GM19372 (cell line): ENCODE measurements around the gene UCHL3.
"Not testable (repeated sequence)": the region's sequence is repeated elsewhere in the genome, so short reads cannot be mapped to it uniquely, and the experiment has no call there.

Experiments used
- ATAC-seq: cut with Tn5 transposase; IDR thresholded peaks from one replicate; pipeline ENCODE4 v1.9.1; 2021; ENCODE audit warnings: mild to moderate bottlenecking, low read depth, moderate library complexity; ENCODE audit not compliant: unreplicated experiment

The UCHL3 gene

DNA sequence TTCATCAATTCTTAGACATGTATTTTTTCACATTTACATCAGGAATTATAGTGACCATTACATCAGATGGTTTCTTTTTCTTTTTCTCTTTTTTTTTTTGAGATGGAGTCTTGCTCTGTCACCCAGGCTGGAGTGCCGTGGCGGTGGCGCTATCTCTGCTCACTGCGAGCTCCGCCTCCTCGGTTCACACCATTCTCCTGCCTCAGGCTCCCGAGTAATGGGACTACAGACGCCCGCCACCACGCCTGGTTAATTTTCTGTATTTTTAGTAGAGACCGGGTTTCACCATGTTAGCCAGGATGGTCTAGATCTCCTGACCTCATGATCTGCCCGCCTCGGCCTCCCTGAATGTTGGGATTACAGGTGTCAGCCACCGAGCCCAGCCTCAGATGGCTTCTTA lies 4.2 kb upstream of the UCHL3 start:
- not testable (repeated sequence) for ATAC-seq

DNA sequence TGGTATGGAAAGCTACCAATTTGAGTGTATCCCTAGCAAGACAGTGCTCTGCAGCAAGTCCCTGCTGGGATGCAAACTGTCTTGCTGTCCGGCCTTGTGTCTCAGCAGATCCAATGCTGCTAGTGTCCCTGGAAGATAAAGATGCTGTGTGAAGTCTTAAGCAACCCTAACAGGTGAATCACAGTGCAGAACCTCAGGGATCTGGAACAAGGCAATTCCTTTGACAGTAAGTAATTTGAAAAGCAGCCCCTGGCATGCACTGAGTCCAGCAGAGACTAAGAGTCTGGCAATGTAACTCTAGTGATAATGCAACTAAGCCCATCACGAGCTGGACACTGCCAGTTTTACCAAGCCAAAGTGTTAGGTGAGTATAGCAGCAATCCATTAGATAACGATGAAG lies 1.7 kb upstream of the UCHL3 start:
- no peak for ATAC-seq

DNA sequence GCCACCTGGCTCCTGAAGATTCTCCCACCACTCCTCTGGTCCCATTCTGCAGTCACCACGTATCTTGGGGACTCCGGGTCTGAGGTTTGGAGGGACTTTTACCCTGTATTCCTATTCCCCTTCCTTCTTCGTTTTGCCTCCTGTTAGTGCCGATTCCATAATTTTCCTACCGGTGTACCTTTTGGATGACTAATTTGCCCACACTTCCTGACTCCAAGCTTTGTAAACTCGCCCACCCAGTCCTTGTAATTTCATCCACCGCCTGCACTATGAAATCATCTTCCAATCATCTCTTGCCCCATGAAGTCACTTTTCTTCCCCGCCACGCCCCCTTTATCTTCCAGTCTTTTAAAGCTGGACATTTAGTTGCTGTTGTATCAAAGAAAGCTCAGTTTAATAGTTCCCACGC lies 572 bp downstream of the UCHL3 start:
- peak; percentile 2 for ATAC-seq

DNA sequence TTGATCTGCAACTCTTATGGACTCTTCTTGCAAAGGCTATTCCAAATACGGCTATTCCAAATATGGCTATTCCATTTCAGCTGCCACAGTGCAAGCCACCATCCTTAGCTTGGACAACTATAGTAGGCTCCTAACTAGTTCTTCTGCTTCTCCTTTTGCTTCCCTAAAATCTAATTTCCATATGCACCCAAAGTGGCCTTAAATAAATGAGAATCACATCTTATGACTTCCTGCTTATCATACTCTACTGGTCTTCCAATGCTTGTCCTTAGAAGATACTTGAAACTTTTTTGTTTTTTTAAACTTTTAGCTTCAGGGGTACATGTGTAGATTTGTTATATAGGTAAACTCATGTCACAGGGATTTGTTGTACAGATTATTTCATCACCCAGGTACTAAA lies 4.9 kb downstream of the UCHL3 start:
- ATAC-seq = no peak

DNA sequence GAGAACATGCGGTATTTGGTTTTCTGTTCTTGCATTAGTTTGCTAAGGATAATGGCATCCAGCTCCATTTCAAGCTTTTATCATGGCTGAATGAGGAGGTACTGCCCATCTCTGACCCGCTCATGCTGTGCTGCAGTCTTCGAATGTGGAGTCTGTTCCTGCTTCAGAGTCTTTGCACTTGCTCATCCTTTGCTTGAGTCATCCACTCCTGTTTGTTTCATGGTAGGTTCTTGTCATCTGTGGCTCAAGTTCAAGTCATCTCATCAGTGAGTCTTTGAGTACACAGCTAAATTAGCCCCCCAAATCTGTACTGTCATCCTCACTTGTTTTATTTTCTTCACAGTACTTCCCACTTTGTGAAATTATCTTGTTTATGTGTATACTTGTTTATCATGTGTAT lies 5.4 kb downstream of the UCHL3 start:
- ATAC-seq = no peak

DNA sequence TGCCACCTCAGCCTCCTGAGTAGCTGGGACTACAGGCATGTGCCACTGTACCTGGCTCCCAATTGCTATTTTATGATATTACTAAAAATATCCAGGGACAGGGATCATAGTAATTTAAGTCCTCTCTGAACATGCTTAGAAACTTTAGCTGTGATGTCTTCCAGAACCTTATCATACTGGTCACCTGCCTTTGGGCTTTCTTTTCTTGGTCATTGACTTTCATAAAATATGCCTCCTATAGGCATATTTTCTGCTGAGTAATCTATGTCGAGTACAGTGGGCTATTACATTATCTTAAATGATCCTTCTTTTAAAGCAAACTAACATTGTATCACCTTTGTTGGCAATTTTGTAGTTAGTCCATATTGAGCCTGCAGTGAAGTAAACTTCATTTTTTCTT lies 6.2 kb downstream of the UCHL3 start:
- ATAC-seq = no peak

DNA sequence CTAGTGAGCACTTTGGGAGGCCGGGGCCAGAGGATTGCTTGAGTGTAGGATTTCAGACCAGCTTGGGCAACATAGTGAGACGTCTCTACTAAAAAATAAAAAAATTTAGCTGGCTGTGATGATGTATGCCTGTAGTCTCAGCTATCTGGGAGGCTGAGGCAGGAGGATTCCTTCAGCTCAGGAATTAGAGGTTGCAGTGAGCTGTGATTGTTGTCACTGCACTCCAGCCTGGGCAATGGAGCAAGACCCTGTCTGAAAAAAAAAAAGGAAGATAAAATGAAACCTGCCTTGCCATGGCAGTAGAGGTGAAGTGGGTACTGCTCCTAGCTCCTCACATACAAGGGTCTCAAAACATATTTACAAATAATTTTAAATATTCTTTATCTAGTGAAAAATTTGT lies 7.4 kb downstream of the UCHL3 start:
- ATAC-seq = no peak

DNA sequence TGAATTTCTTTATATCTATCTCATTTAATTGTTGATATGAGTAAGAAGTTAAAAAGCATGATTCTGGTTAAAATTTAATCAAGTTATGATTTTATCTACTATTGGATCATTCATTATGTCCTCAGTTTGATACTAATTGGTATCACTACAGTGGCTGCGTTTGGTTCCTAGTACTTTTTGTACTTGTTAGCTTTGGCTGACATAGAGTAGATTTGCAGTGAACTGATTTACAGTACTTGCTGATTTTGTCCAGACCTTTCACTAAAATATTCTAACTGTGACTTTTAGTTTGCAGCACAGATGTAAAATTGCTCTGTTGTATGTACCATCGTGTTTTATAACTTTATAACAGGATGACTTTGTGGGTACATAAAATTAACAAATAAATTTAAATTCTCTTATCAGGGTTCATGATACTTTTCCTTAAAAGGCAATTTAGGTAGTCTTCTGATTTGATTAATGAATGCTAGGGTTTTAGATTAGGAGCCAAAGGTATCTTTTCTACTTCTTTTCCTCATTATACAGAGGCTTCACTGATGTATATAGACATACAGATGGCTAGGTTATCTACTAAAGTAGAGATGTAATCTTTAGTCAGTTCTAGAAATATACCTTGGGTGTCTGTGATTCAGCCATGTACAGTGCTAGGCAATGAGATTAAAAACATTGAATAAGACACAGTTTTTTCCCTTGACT lies 8.7 kb downstream of the UCHL3 start:
- ATAC-seq = no peak

DNA sequence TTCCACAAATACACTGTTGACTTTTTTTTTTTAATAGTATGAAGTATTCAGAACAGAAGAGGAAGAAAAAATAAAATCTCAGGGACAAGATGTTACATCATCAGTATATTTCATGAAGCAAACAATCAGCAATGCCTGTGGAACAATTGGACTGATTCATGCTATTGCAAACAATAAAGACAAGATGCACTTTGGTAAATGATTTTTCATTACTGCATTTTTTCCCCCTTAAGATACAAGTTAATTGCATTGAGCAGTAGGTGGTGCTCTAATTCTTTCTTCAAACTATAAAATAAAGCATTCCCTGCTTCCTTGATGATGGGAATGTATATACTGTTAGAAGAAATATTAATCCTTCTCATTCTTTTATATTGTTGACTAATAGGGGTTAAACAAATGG lies 17.1 kb downstream of the UCHL3 start:
- ATAC-seq = no peak

DNA sequence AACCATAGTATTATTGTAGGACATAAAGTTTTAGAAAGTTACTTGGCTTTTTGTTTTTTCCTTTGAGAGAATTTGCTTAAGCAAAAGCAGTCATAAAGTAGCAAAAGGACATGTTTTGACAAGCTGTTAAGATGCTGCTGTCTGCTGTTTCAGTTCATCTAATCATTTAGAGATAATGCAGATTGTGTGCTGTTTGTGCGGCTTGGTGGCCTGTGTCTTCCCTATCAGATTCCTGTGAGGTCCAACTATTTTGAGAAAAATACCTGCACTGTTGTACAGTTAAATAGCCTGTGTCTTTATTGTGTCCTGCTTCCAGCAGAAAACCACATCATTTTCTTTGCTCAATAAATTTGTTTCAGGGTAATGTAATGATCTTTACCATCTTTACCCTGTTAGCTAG lies 20.0 kb downstream of the UCHL3 start:
- ATAC-seq = no peak

DNA sequence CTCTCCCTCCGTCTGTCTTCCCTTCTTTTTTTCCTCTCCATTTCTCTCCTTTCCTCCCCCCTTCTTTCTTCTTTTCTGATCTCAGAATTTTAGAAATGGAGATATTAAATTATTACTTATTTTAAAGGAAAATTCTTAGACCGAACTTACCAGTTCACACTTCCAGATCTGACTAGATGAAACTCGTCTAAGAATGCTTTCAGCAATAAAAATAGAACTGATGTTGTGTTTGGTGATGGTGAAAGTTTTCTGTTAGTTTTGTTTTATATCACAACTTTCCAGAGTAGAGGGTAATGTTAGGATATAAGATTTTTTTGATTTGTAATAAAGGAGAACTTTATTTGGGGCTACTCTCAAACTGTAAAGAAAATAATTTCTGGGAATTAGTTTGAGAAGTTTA lies 29.9 kb downstream of the UCHL3 start:
- ATAC-seq = no peak

DNA sequence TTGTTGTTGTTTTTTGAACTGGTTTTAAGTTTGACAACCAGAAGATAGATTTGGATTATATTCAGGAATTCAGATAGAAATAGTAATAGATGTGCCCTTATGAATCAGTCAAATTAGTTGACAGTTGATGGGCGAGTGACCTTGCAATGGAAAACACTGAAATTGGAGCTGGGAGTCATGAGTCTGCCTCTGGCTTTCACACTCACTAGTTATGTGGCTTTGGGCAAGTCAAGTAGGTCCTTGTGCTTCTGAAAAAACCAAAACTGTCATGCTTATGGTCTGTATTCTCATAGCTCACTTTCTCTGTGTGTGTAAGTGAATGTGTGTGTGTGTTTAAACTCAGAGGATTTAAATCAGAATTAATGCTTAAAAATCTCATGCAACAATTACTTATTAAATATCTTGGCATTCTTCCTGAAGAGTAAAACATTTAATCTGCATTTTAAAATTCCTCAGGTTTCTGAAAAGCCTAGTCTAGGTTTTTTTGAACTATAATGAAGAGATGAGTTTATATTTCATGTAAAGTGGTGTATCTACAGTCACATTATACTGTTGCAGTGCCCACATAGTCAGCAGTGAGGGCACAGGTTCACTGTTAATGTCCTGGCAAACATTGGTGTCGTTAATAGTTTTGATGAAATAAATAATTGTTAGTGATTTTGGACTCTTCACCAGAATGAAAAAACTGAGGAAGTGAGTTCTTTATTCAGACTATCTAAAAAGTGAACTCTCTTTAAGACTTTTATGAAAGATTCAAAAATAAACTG lies 32.5 kb downstream of the UCHL3 start:
- ATAC-seq = no peak

DNA sequence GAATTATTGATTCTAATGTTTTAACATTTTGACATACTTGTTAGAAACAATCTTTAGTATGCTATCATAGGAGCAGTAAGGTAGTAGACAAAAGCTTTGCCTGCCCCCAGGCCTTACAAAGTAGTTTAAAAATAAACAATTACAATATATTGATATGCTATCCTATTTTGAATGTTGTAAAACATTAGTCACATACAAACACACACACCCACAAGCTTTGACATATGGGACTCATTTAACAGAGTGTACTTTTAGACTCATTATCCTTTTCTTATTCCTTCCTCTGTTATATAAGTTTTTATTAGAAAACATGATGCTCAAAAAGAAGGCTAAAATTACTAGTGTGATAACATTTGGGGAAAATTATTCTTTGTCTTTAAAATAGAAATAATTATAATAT lies 33.5 kb downstream of the UCHL3 start:
- no peak for ATAC-seq

DNA sequence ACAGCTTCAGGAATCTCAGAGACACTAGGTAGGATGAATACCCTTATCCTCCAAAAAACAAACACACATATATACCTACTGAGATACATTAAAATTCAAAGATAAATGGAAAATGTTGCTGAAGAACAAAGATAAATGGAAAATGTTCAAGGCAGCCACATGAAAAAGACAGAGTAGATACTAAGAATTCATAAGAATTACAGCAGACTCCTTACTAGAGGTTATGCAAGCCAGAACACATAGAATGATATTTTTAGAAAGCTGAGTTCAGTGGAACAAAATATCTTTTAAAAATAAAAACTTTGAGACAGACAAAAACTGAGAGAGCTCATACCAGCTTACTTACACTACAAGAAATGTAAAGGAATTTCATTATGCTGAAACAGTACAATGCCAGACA lies 35.6 kb downstream of the UCHL3 start:
- ATAC-seq = no peak

DNA sequence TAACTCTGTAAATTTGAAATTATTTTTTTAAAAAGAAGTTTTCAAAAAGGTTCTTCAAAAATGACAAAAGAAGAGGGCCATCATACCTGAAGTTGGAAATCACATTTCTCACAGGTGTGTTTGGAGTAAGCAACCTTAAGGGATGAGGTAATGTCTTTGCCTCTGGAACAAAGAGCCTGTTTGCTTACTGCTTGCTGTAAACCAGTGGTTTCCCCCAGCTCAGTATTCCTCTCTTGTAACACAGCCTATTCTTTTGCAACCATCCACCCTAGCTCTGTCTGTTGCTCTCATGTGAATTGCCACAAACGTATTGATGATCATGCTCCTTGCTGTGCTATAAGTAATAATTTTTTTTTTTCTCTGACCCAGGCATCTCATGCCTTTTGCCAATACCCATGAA lies 38.1 kb downstream of the UCHL3 start:
- ATAC-seq = no peak

DNA sequence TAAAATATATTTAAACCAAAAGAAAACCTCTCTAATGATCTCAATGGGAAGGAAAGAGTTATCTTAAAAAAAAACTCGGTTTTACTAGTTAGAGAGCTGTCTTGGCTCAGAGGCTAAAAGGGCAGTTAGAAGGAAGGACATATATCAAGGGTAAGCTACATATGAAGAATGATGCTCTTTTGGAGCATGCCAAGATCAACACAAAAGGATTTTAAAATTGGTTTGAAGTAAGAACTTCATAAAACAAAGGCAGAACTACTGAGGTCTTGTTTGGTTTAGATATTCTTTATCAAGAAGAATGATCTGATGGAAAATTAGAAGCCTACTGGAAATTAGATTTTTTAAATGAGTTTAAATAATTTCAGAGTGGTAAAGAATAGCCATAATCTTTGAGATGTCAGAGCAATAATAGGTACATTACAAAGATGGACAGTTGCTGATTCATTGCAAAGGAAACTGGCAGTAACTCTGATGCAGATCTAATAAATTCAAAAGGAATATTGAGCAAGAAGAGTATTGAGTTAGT lies 47.1 kb downstream of the UCHL3 start:
- no peak for ATAC-seq

DNA sequence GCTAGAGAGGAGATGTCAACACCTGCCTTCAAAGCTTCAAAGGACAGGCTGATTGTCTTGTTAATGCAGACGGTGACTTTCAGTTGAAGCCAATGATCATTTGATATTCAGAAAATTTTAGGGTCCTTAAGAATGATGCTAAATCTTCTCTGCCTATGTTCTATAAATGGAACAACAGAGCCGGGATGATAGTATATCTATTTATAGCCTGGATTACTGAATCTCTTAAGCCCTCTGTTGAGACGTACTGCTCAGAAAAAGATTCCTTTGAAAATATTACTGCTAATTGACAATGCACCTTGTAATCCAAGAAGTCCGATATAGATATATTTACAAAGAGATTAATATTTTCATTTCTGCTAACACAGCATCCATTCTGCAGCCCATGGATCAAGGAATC lies 50.8 kb downstream of the UCHL3 start:
- no peak for ATAC-seq

DNA sequence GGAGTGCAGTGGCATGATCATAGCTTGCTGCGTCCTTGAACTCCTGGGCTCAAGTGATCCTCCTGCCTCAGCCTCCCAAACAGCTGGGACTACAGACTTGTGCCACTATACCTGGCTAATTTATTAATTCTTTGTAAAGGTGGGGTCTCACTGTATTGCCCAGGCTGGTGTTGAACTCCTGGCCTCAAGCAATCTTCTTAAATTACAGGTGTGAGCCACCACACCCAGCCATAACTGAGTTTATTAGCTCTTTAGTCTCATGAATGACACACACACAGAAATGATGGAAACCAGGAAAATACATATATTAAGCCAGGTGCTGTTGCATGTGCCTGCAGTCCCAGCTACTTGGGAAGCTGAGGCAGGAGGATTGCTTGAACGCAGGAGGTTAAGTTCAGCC lies 53.4 kb downstream of the UCHL3 start:
- no peak for ATAC-seq

DNA sequence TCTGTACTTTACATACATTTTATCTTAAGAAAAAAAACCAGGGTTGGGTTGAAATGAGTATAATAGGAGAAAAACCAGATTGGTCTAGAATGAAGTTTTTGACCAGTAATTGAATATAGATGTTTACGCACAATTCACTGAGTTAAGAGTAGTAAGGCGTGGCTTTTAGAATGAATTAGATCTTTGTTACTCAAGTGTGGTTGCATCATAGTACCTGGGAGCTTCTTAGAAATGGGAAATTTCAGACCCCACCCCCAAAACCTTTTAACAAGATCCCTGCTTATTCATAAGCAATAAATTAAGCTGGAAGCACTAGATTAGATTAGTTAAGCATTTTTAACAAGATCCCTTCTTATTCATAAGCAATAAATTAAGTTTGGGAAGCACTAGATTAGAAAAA lies 57.9 kb downstream of the UCHL3 start:
- no peak for ATAC-seq

DNA sequence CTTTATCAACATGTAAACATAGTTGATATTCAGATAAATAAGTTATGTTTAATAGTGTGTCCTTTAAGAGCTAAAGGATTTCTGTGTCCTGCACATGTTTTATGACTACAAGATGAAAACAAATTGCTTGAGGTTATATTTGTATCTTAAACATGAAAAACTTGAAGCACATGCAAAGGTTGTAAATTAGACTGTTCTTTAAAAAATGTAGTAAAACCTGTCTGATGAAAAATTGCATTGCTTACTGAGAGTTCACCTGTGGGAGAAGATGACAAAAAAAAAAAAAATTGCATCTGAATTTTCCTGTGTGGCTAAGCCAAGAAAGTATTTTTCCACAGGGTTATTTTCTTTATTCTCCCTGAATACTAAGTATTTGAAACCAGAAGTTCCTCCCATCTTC lies 60.9 kb downstream of the UCHL3 start:
- no peak for ATAC-seq

DNA sequence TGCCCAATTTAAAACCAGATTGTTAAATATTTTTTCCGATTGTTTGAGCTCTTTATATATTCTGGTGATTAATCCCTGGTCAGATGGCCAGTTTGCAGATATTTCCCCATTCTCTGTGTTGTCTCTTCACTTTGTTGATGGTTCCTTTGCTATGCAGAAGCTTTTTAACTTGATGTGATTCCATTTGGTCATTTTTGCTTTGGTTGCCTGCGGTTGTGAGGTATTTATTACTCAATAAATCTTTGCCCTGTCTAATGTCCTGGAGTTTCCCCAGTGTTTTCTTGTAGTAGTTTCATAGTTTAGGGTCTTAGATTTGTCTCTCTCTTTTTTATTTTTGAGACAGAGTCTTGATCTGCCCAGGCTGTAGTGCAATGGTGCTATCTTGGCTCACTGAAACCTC lies 62.8 kb downstream of the UCHL3 start:
- no peak for ATAC-seq

DNA sequence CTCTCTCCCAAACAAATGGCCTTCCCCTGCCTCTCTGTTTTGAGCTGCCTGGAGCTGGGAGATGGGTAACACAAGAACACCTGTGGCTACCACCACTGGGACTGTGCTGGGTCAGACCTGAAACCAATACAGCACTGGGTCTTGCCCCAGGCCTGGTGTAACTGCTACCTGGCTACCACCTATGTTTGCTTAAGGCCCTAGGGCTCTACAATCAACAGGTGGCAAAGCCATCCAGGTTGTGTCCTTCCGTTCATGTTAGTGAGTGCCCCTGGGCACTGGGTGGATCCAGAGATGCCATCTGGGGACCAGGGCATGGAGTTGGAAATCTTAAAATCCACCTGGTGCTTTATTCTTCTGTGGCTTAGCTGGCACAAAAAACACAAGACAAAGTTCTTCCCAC lies 67.6 kb downstream of the UCHL3 start:
- no peak for ATAC-seq
